HG03095 (cell line): ENCODE results near the gene GALK2.

Experiments
- ATAC-seq: cut with Tn5 transposase; IDR thresholded peaks from one replicate; pipeline ENCODE4 v1.9.1; 2021; ENCODE audit warnings: moderate library complexity; ENCODE audit not compliant: unreplicated experiment

GALK2 gene

GRCh38 chr15:49278751-49279150 is 108.7 kb downstream of the GALK2 start:
- no peak for ATAC-seq

- ATAC-seq = no peak
These were observed 109.7 kb downstream of the GALK2 start for GRCh38 chr15:49279521-49280456.

- ATAC-seq = no peak
These were observed 112.3 kb downstream of the GALK2 start for GRCh38 chr15:49282366-49282765.

GRCh38 chr15:49286649-49287404 is 116.8 kb downstream of the GALK2 start:
- no peak for ATAC-seq

- ATAC-seq = no peak
These were observed 117.4 kb downstream of the GALK2 start for GRCh38 chr15:49287481-49287880.

- no peak for ATAC-seq
These were observed 118.3 kb downstream of the GALK2 start for GRCh38 chr15:49288391-49288790.

GRCh38 chr15:49290191-49290590 is 120.1 kb downstream of the GALK2 start:
- ATAC-seq = no peak

GRCh38 chr15:49293941-49294340 is 123.9 kb downstream of the GALK2 start:
- no peak for ATAC-seq

GRCh38 chr15:49296258-49296657 is 126.2 kb downstream of the GALK2 start:
- no peak for ATAC-seq

- ATAC-seq = no peak
These were observed 127.5 kb downstream of the GALK2 start for GRCh38 chr15:49297584-49297983.

GRCh38 chr15:49300856-49301255 is 130.8 kb downstream of the GALK2 start:
- ATAC-seq = no peak

GRCh38 chr15:49301562-49301961 is 131.5 kb downstream of the GALK2 start:
- no peak for ATAC-seq

- ATAC-seq = no peak
These were observed 133.0 kb downstream of the GALK2 start for GRCh38 chr15:49303003-49303402.

GRCh38 chr15:49306551-49306950 is 136.5 kb downstream of the GALK2 start:
- no peak for ATAC-seq

GRCh38 chr15:49308686-49309085 is 138.6 kb downstream of the GALK2 start:
- no peak for ATAC-seq

GRCh38 chr15:49309889-49310288 is 139.8 kb downstream of the GALK2 start:
- no peak for ATAC-seq

GRCh38 chr15:49313650-49314049 is 143.6 kb downstream of the GALK2 start:
- ATAC-seq = no peak

- no peak for ATAC-seq
These were observed 144.7 kb downstream of the GALK2 start for GRCh38 chr15:49314716-49315115.

GRCh38 chr15:49315391-49315823 is 145.4 kb downstream of the GALK2 start:
- ATAC-seq = no peak

GRCh38 chr15:49320351-49320750 is 150.3 kb downstream of the GALK2 start:
- no peak for ATAC-seq

- no peak for ATAC-seq
These were observed 153.2 kb downstream of the GALK2 start for GRCh38 chr15:49323207-49323606.

- ATAC-seq = no peak
These were observed 157.9 kb downstream of the GALK2 start for GRCh38 chr15:49327927-49328326.
